GM21619 (cell line): ENCODE data around the gene GPR18.
"Not testable (repeated sequence)": the region's sequence is repeated elsewhere in the genome, so short reads cannot be mapped to it uniquely, and the experiment has no call there.

Experiments
- ATAC-seq: cut with Tn5 transposase; IDR thresholded peaks from one replicate; pipeline ENCODE4 v1.9.1; 2021; ENCODE audit not compliant: unreplicated experiment

The GPR18 gene

DNA sequence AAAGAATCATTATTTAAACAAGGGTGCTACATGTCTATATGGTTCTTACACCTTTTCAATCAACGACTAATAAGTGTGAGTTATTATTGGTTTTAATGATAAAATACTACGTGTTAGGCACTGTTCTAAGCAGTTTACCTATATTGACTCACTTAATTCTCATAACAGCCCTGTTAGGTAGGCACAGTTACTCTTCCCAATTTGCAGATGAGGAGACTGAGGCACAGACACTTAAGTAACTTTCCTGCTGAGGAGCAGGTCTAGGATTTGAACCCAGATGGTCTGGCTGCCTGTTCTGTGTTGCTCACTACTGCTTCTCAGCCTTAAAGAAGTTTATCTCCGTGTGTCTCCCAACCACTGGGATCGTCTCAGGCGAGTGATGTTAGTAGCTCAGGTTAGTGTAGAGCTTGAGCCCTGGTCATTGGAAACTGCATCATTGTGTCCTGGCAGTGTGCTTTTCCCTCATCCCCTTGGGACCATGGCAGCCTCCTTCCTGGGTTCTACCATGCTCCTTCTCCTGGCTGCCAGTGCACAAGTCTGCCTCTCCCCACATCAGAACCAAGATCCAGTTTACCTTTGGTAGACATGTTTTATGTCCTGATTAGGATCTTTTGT is 46.7 kb downstream of the GPR18 start:
- no peak for ATAC-seq

DNA sequence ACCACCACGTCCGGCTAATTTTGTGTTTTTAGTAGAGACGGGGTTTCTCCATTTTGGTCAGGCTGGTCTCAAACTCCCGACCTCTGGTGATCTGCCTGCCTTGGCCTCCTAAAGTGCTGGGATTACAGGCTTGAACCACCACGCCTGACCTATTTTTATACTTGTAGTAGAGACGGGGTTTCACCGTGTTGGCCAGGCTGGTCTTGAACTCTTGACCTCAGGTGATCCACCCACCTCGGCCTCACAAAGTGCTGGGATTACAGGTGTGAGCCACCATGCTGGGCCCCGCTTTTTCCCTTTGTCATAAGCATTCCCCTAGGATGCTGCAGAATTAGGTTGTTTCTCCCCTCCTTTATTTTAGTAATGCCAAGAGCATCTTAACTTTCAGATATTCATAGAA is 47.6 kb downstream of the GPR18 start:
- ATAC-seq = not testable (repeated sequence)

DNA sequence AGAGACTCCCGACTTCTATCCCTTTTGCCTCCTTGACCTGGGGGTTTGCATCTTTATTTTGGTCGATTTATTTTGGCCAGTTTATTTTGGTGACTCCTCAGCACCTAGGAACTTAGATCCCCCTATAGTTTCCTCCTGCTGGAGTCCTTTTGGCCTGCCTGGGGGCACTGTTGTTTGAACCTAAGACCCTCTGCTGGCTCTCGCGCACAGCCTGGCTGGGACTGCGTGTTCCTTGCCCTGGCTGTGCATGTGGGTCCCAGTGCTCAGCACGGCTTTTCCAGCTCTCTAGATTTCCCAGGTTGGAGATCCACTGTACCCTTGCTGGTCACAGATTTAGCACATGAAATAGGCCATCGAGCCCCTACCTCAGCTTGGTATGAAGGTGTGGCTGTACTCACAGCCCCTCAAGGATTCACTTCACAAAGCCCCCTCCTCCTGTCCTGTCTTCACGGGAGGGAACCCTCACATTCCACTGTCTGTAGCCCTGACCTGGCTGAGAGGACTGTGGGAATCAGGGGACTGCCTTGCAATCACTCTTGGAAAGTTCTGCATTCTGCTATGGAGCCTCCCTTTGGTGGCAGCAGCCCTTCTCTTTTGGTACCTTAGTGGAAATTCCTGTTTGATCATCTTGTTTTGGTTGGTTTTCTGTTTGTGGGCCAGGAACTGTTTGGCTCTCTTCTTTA is 49.2 kb downstream of the GPR18 start:
- no peak for ATAC-seq

DNA sequence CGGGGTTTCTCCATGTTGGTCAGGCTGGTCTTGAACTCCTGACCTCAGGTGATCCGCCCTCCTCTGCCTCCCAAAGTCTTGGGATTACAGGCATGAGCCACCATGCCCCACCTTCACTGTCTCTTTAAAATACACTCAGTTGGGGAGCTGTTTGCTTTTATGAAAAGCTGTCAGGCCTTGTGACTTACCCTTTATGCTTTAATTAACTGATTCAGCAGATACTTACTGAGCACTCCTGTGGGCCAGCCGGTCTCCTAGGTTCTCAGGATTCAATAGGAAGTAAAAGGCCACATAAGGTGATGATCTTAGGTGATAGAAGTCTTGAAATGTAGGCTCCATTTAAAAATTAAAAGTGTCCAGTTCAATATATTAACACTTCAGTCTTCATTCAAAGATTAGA is 50.0 kb downstream of the GPR18 start:
- ATAC-seq = no peak

DNA sequence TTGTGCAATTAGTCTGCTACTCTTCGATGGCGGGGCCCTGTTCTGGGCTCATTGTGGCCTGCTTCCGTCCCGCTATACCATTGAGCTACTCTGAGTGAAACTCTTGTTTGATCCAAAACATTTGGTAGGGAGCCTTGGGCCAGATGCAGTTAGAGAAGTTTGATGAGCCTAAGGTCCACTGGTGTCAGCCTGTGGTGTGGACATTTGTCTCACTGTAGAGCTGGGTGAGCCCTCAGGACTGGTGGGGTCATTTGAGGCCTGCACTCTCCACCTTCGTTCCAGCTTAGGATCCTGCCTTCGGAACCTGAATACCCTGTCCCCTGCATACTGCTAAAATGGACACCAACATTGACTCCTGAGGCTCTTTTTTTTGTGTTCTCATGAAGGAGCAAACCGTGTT is 50.7 kb downstream of the GPR18 start:
- no peak for ATAC-seq

DNA sequence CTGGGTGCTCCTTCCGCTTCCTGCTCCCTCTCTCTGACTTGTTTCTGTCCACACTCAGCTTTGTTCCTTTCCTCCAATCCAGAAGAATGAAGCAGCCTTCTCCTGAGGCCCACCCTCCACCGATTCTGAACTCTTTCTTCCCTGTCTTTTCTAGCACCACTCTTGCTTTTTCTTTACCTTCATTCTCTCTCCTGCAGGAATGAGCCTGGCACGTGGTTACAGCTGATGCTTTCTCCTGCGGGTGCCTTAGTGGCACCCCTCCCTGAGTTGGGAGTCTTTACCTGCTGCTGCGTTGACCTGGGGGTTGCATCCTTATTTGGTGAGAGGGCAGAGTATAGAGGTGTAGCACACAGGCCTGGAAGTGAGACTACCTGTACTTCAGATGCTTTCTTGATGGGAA is 51.3 kb downstream of the GPR18 start:
- ATAC-seq = no peak

DNA sequence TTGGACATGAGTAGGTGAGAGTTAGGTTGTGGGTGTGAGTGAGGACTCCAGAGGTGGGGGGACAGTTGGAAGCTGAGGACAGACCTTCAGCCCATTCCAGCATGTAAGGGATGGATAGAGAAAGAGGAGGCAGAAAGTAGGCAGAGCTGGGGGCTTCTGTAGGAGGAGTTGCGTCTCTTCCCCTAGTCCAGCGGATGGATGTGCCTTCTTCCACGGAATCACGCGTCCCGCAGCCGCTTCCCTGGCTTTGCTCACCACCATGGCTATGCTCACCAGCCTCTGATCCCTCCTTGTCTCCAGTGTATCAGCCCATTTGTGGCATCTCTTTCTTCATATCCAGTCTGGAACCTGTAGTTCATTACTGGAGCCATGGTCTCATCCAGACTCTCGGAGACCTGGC is 52.0 kb downstream of the GPR18 start:
- ATAC-seq = no peak

DNA sequence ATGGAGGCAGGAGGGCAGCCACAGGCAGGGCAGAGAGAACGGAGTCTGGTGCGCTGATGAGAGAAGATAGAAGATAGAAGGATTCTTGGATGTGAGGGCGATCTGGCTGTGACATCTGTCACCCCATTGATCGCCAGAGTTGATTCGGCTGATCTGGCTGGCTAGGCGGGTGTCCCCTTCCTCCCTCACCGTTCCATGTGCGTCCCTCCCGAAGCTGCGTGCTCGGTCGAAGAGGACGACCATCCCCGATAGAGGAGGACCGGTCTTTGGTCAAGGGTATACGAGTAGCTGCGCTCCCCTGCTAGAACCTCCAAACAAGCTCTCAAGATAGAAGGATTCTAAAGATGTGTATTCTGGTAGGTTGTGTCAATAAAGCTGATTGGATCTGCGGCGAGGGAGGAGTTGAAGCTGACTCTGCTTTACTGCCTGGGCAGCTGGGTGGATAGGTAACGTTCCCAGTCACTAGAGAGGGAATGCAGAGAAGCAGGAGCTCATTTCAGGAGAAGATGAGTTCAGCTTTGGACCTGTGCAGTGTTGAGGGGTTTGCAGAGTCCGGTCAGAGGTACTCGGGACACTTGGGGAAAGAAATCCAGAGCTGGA is 52.5 kb downstream of the GPR18 start:
- no peak for ATAC-seq
